GM21825 (cell line): ENCODE data around the gene CACNA2D4.

Source experiments
- ATAC-seq: cut with Tn5 transposase; IDR thresholded peaks from one replicate; pipeline ENCODE4 v1.9.1; 2021; ENCODE audit warnings: mild to moderate bottlenecking, moderate library complexity; ENCODE audit not compliant: unreplicated experiment

The CACNA2D4 gene

DNA sequence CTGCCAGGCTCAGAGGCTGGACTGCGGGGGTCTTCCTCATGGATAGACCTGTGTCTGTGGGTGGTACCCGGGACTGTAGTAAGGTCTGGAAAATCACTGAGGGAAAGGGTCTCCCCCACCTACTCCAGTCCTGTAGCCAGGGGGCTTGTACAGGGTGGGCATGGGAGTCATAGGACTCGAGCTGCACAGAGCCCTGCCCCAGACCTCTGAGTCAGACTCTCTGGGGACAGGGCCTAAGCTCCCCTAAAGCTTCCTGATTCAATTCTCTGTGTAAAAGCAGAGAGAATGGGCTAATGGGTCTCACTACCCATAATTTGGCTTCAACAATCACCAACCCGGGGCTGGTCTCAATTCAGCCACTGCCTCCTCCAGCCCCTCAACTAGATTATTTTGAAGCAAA, 71.0 kb downstream of the CACNA2D4 start:
- ATAC-seq, result no peak

DNA sequence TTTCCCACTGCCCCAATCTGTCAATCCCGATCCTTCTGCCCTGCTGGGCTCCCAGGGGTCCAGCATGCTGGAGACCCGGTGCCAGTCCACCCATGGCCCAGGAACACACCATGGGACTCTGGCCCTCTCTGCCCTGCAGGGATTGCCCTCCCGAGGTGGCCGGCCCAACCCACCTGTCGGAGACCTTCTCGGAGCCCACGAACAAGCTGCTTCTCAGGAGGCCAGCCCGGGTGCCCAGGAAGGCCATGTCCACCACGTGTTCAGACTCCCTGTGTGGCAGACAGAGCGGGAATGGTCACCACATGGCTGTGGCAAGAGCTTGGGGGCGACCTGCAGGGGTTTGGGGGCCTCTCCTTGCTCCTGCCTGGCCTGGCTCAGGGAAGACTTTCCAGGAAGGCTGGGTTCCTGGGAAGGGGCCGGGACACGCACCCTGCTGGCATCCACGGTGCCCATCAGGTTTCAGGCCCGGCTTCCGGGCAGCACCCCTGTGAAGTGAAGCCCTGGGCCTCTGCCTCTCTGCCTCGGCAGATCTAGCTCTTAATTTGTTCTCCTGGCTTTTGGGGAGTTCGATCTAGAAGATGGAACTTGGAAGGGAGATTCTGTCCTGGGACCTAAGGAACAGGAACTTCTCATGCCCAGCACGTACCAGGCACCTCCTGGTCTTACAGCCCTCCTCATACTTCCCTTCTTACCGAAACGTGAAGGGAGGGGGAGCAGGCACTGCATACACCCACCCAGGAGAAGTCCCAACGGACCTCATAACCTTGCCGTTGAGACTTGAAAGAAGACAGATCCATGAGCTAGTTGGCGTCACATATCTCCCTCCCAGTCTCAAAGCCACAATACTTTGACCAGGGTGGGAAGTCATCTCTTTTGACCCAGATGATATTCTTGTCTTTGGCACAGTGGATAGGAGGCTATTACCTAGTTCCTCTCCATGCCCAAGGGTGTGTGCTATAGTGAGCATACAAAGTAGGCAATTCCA, 71.7 kb downstream of the CACNA2D4 start:
- ATAC-seq, result no peak

DNA sequence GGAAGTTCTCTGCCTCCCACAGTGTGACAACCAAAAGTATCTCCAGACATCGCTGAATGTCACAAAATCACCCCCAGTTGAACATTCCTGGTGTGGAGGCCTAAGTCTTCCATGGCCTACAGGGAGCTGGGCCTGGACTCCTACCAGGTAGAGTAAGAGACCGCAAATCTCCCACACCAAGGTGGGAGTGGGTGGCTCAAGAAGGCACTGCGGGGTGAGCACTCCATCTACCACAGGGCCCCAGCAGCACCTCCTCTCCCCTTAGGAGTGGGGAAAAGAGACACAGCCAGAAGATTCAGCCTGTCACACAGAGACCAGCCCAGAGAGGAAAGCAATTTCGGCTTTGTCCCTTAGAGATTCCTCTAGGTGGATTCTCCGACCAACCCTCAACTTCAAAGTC, 72.6 kb downstream of the CACNA2D4 start:
- no peak for ATAC-seq

DNA sequence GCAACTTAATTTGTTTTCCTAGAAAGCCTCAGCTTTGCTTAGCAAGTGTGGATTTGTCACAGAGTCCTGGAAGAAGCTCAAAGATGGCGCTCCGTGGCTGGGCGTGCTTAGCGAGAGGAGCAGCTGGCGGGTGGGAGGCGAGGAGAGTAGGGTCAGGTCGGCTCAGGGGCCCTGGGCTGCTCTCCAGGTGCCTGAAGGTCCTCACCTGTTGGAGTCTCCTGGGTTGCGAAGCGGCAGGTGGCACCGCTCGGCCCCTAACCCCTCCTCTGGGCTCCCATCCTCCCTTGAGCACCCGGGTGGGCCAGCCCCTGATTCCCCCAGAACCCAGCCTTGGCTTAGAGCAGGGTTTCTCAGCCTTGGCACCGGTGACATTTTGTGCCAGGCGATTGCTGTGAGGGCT, 73.0 kb downstream of the CACNA2D4 start:
- ATAC-seq, result no peak

DNA sequence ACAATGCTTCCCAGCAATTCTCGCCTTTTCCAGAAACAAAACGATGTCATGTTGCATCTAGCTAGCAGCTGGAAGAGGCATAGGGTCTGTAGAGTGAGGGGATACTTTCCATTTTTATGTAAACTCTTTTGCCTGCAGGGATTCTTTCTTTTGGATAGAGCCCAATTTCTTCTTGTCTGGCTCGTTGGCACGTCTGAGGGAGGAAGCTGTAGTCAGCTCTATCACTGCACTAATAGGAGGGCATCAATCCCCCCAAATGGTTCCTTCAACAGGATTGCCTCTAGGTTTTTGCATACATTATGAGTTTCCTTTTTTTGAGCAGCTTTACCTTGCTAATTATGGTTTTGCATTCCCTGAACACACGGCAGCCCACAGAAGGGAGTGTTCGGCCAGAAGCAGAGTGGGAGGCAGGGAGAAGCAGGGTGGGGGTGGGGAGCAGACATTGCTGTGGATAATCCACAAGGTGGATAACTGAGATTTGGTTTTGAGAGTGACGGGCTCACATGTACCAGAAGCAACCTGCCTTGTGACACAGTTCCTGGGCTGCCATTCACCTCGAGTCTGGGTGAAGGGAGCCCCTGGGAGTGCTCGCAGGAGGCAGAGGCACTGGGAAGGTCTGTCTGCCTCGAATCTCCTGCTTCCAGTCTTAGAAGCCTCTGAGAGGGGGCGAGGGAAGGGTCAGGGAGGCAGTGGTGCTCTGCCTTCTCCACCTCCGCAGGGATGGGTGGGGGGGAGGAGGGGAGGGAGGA, 73.6 kb downstream of the CACNA2D4 start:
- ATAC-seq, result no peak

- no peak for ATAC-seq
These were observed 74.2 kb downstream of the CACNA2D4 start for GRCh38 chr12:1844223-1844622.

- ATAC-seq, result no peak
These were observed 74.8 kb downstream of the CACNA2D4 start for GRCh38 chr12:1843641-1844005.

- ATAC-seq, result no peak
These were observed 75.4 kb downstream of the CACNA2D4 start for GRCh38 chr12:1842905-1843640.

- no peak for ATAC-seq
These were observed 76.1 kb downstream of the CACNA2D4 start for GRCh38 chr12:1842183-1842904.

GRCh38 chr12:1841586-1842182, 76.8 kb downstream of the CACNA2D4 start:
- no peak for ATAC-seq

GRCh38 chr12:1840981-1841425, 77.4 kb downstream of the CACNA2D4 start:
- no peak for ATAC-seq

DNA sequence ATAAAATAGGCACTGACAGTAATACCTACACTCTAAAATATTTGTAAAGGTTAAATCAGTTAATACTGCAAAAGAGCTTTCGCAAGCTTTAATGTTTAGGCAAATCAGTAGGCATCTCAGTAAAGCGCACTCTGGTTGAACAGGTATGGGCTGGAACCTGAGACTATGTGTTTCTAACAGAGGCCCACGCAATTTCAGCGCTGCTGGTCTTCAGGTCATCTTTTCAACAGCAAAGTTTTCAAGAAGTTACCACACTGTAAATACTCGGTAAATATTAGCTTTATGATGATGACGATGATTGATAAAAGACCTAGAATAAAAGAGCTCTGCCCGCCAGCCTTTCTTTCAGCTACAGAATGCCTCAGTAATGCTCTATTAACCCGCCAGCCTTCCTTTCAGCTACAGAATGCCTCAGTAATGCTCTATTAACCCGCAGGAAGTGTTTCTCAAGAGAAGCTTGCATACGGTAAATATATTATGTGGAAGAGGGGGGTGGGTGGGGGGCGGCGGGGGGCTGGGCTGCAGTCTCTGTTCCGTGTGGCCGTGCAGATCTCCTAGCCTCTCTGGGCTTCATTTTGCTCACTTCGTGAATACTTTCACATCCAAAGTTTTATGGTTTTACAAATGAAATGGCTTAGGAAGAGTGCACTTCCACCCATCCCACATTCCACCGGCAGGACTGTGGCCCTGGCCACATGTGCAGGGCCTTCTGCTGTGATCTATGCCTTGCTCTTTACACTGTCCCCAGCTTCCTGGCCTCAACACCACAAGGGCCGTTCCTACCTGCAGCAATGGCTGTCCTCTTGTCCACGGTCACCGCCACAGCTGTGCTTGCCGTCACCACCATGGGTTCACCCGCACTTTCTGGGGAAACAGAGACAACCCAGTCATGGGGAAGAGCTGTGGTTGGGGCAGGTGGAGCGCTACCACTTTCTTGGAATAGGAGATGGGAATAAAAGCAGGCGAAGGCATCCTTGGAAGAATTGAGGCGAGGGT, 78.2 kb downstream of the CACNA2D4 start:
- ATAC-seq, result no peak

- ATAC-seq, result no peak
These were observed 79.0 kb downstream of the CACNA2D4 start for GRCh38 chr12:1839464-1839863.

- no peak for ATAC-seq
These were observed 79.5 kb downstream of the CACNA2D4 start for GRCh38 chr12:1838994-1839365.

DNA sequence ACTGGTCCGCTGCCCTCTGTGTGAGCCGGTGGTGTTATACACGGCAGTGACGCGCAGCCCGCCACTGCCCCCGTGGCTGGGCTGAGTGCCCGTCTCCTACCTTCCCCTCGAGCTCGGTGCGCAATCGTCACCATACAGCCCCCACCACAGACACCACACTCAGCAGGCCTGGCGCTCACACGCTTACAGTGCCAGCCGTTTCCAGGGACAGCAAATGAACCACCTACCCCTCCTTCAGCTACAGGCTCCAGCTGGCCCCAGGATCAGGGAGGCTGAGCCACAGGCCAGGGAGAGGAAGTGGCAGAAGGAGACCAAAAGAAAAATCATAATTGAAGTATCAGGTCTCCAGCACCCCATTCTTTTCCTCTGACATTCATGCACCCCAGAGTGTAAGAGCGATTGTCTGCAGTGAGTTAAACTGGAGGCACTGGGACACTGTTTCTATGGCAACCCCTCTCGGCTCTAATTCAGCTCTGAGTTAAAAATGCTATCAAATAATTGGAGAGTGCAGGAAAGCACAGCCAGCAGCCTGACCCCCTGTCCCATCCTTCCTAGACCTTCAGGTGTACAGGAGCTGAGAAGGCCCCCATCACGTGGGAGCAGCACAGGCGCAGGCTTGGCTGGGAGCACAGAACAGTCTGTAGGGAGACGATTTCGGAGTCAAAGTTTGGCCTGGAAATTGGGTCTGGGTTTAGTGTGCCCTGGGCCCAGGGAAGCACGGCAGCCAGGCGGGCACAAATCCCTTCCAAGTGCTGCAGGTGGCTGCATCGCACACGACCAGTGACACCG, 80.1 kb downstream of the CACNA2D4 start:
- no peak for ATAC-seq

GRCh38 chr12:1837541-1838204, 80.8 kb downstream of the CACNA2D4 start:
- no peak for ATAC-seq

GRCh38 chr12:1836854-1837421, 81.5 kb downstream of the CACNA2D4 start:
- no peak for ATAC-seq
